GM13977 (cell line): ENCODE results near the gene RBPJ.

Experiments used
- DNase-seq: peaks from one replicate; pipeline ENCODE4 v3.0.0; 2012; ENCODE audit warnings: low spot score
- CTCF ChIP-seq: IDR thresholded peaks from 2 replicates; pipeline ENCODE4 v1.5.1; 2012; ENCODE audit warnings: mild to moderate bottlenecking, control low read depth; ENCODE audit not compliant: insufficient read depth; ENCODE audit errors: extremely low read depth, missing control alignments
- in situ Hi-C: fragments of 300-500 bp; cut with MboI; formaldehyde crosslinking; loops from one replicate; pipeline ENCODE4 v1.12.0; 2022; ENCODE audit warnings: low sequenced_read_pairs, low pct_unique_long_range_greater_than_20kb, mixed read lengths, inconsistent platforms; ENCODE audit not compliant: unreplicated experiment

Gene RBPJ

DNA sequence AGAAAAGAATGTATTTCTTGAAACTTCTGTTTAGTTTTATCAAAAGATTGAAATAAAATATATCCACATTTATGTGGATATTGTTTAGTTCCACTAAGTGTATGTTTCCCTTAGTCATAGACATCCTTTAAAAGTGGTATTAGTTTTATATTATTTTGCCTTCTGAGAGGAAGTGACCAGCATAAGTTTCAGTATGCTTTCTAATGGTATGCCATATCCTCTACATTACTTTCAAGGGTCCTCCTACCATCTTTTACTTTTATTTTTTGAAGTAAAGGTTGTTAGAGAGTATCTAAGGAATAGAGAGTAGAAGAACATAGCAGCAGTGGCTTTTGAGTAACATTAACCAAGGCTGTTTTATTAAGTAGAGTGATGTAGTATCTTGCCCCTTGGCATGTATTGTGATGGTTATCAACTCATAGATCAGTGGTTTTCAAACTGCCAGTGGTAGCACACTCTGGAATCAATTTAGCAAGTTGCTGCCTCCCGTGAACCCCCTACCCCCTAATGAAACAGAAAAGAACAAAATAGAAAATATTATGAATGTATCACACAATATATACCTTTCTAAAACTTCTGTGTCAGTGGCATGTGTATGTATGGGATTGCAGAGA, 44.8 kb downstream of the RBPJ start:
- in situ Hi-C loops: no loop called here
- DNase-seq: no peak
- TF ChIP-seq CTCF: no peak

DNA sequence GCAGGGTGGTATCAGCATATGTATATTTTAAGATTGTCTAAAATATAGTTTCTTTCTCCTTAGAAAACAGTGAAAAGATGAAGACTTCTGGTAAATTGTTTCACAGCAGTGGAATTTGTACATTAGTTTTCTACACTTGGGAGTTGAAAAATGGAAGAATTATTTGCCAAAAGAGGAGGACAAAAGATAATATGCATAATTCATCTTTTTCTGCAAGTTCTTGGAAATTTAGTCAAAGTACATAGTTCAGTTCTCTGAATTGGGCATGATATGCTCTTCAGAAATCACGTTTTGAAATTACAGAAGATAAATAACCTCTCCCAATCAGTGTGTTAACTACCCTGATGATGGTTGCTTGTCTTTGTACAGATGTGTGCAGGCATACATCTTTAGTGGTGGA, 47.0 kb downstream of the RBPJ start:
- in situ Hi-C loops: no loop called here
- no peak for TF ChIP-seq CTCF
- no peak for DNase-seq

DNA sequence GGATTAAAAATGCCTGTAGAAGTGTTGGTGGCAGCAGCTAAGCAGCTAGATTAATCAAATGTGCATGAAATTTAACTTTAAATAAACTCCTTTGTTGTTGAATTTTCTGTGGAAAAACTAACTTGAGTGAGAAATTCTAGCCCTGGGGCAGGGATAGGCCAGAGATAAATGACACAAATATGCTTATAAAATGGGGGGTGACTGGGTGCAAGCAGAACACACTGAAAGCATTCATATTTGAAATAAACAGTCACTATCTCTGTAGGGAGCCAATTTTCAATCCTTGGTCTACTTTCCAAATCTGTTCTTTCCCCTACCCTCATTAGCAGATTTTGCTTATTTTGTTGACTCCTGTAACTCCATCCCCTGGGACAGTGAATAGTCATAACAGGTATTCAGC, 47.9 kb downstream of the RBPJ start:
- no peak for TF ChIP-seq CTCF
- in situ Hi-C loops: no loop called here
- no peak for DNase-seq

DNA sequence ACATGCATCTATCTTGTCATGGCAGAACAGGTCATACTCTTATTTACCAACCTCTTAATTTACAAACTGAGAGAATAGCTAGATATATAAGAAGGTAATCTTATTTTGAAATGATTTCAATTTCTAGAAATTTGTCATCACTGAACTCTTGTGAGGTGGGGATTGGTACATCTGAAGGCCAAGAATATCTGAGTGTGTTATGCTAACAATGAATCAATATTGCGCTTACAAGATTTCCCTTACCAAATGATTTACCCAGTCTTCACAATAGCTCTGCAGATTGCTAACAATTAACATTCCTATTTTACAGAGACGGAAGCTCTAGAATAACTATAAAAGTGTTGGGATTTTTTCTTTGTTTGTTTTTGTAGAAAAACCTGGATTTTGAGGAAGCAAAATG, 48.3 kb downstream of the RBPJ start:
- TF ChIP-seq CTCF: no peak
- no peak for DNase-seq
- in situ Hi-C loops: no loop called here

DNA sequence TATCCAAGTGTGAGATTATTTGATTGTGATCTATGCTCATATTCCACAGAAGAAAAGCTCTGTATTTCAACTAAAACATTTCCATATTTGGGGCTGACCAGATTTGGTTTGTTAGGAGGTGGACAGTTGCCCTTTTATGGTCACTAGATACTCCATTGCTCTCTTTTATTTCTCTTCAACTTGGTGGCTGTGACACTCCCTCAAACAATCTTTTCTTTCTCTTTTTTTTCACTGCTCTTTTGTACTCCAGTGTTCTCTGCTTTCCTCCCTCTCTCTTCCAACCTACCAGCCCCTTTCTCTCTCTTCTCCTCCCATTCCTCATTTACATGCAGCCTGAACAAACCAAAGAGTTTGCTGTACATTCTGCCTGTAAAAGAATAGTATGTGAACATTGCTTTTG, 48.8 kb downstream of the RBPJ start:
- in situ Hi-C loops: no loop called here
- TF ChIP-seq CTCF: no peak
- no peak for DNase-seq

GRCh38 chr4:26372076-26372475, 51.3 kb downstream of the RBPJ start:
- in situ Hi-C loops: no loop called here
- no peak for TF ChIP-seq CTCF
- no peak for DNase-seq
